ENCODE measurements around the gene CAMKMT.

CAMKMT gene

GRCh38 chr2:44361330-44362206, at the start of gene CAMKMT, which contains the start of gene PREPL:
Gene CAMKMT (plus strand): TSS chr2:44361947.
Gene PREPL (minus strand): TSS chr2:44361494. CDS start chr2:44346342, 15,152 bp downstream.
- DNase-seq = peak; percentile 99 to 100 (median 99)

- no peak for DNase-seq
These were observed 47.4 kb upstream of the CAMKMT start for GRCh38 chr2:44314362-44314761.

DNA sequence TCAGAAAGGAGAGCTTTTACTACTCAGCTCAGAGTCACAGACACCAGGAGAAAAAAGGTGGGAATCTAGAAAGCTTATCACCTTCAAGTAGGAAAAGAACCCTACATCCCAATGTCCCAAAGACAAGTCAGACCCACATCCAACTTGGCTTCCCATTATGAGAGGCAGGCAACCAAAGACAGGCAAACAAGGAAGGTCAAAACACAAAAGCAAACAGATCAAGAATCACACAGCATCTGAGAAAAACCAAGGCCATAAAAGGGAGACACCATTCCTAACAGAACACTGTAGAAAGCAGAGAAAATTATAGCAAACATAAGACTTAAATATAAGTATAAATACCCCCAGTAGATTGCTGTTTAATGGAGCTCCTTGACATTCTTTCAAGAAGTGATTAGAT, 45.8 kb upstream of the CAMKMT start:
- DNase-seq = no peak

GRCh38 chr2:44320832-44321231, 40.9 kb upstream of the CAMKMT start:
- no peak for DNase-seq

- DNase-seq = no peak
These were observed 40.4 kb upstream of the CAMKMT start for GRCh38 chr2:44321360-44321759.

- no peak for DNase-seq
These were observed 36.7 kb upstream of the CAMKMT start for GRCh38 chr2:44324971-44325426.

- no peak for DNase-seq
These were observed 35.9 kb upstream of the CAMKMT start for GRCh38 chr2:44325897-44326296.

DNA sequence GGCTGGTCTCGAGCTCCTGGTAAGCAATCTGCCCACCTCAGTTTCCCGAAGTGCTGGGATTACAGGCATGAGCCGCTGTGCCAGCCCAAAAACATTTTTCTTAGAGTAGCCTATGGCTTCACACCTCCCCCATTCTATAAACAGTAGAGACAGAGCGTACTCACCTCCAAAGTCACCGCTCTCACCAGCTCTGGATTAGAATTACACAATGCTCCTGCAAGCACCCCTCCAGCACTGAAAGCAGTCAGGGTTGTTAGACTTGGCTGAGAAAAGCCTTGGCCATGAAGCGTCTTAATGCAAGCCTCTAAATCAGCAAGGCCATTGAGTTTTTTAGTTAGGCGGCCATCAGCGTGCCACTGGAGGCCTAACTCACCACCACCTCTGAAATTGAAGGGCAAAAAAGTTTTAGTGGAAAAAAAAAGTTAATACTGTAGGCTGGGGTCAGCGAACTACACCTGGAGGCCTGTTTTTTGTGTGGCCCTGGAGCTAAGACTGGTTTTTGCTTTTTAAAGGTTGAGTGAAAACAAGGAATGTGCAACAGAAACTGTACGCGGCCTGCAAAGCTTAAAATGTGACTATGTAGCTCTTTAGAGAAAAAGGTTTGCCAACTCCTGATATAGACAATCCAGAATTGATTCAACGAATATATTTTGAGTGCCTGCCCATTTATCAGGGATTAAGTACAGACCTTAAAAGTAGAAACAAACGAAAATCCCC, 35.0 kb upstream of the CAMKMT start:
- DNase-seq = no peak

DNA sequence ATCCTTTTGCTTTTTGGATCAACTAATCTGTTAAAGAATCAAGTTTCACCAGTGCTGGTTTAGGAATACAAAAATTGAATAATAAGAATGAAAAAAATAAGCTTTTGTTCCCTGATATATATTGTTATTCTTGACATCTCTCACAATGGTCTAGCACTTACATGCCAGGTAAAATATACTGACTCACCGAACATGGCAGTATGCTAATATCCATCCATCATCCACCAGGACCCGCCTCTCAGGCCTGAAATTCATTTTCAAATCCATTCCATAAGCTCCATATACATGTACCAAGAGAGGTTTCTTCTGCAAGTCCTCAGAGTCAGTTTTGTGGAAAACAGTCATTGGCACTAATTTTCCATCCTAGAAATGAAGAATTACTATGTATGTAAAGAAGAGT, 33.0 kb upstream of the CAMKMT start:
- DNase-seq = no peak

DNA sequence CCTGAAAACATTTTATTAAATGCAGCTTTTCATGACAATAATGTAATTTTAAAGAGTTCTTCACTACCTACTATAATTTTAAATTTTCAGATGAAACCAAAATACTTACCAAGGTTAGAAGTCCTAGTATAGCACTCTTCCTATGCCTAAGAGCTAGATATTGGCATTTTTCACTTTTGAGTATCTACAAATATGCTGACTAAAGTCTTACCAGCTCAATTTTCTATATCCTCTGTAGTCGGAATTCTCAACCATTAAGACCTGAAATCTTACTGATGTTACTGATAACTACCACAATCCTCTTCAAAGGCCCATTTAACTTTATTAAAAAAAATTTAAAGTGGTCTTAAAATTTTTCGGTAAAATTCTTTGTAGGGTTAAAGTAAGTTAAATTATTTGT, 32.4 kb upstream of the CAMKMT start:
- no peak for DNase-seq

- no peak for DNase-seq
These were observed 30.9 kb upstream of the CAMKMT start for GRCh38 chr2:44330801-44331200.

- no peak for DNase-seq
These were observed 27.8 kb upstream of the CAMKMT start for GRCh38 chr2:44333994-44334393.

DNA sequence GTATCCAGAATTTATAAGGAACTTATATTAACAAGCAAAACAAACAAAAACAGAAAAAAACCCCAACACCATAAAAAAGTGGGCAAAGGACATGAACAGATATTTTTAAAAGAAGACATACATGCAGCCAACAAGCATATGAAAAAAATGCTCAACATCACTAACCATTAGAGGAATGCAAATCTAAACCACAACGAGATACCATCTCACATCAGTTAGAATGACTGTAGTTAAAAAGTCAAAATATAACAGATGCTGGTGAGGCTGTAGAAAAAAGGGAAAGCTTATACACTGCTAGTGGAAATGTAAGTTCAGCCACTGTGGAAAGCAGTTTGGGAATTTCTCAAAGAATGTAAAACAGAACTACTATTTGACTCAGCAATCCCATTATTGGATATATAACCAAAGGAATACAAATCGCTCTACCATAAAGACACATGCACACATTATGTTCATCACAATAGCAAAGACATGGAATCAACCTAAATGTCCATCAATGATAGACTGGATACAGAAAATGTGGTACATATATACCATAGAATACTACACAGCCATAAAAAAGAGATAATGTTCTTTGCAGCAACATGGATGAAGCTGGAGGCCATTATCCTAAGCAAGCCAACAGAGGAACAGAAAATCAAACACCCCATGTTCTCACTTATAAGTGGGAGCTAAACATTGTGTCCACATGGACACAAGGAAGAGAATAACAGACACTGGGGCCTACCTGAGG, 25.8 kb upstream of the CAMKMT start:
- no peak for DNase-seq

GRCh38 chr2:44342854-44343253, 18.9 kb upstream of the CAMKMT start:
- DNase-seq = peak; percentile 6 to 77 (median 14)

DNA sequence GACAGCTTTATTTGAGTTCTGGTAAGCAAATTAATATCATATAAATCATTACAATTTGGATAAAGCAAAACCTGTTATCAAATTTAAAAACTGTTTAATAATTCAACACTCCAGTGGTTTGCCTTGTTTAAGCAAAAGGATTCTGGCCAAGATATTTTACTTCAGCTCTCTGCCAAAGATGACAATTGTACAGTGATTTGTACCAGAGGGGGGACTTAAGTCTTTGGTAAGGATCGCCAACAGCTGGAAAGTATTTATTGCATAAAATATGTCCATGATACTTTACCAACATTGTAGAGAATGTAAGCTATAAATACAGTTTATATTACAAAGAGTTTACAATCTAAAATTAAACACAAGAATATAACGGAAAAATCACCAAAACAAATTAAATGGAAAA, 14.2 kb upstream of the CAMKMT start:
- no peak for DNase-seq

- DNase-seq = no peak
These were observed 13.3 kb upstream of the CAMKMT start for GRCh38 chr2:44348400-44348799.

DNA sequence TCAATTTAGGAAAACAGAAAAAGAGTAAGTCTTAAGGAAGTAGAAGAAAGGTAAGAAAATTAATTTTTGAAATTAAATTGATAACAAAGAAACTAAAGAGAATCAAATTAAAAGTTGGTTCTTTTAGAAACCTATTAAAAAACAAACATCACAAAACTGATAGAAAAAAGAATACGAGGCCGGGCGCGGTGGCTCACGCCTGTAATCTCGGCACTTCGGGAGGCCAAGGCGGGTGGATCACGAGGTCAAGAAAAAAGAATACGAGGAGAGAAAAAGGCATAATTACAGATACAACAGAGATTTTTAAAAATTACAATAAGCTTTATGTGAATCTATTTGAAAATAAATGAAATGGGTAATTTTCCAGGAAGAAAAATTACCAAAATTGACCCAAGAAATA, 12.2 kb upstream of the CAMKMT start:
- no peak for DNase-seq

GRCh38 chr2:44351088-44351487, 10.7 kb upstream of the CAMKMT start:
- no peak for DNase-seq

DNA sequence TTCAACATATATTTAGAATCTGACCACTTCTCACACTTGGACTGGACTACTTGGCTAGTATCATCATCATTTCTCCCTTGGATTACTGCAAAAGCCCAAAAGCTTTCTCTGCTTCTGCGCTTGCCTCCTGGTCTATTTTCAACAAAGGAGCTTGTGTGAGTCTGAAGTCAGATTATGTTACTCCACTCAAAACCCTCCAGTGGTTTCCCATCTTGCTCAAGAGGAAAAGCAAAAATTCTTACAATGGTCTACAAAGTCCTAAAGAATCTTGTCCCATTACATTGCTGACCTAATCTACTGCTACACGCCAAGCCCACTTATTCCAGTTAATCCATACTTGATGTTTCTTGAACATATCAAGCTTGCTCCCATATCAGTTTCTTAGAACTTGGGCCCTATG, 10.1 kb upstream of the CAMKMT start:
- DNase-seq = no peak

DNA sequence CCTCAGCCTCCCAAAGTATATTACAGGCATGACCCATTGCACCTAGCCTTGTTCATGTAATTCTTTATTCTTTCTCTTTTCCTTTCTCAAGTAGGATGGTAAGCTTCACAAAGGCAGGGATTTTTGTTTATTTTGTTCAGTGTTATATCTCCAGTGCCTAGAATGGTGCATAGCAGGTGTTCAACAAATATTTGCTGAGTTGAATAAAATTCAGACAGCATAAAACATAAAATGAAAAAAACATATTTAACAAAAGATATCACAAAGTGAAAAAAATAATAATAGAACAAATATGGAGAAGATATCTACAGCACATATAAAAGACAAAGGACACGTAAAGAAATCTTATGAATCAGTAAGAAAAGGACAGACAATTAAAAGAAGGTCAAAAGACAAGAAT, 9.2 kb upstream of the CAMKMT start:
- DNase-seq = no peak

GRCh38 chr2:44354761-44355160, 7.0 kb upstream of the CAMKMT start:
- DNase-seq = no peak

DNA sequence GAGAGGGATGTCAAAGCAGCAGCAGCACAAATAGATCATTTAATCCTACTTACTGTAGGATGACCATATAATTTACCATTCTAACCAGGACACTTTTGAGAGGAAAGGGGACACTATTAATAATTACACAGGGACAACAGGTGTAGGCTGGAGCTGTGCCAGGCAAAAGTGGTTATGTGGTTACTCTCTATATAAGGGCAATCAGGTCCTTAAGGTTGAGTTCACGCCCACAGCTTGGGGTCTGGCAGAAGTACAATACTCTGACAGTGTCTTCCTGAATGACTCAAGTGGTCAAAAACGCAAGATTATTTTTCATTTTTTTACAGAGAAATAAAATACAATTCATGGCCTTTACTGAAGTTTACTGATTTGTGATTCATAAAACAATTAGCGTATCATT, 3.2 kb upstream of the CAMKMT start:
- DNase-seq = peak; percentile 60 to 94 (median 78)

- no peak for DNase-seq
These were observed 908 bp upstream of the CAMKMT start for GRCh38 chr2:44360749-44361329.

All from NCI-H1417 (cell line).